Activated naive CD8-positive, alpha-beta T cell treated with anti-CD3 and anti-CD28 coated beads, Interleukin-2, amount 50 U/mL, for 24 hours (primary cell): ENCODE measurements around the gene ABCG5.

ENCODE experiments used
- ATAC-seq: fragments of 150-1000 bp; cut with Tn5 transposase; one replicate; pipeline ENCODE4 v1.10.0; 2021
- DNase-seq: peaks from one replicate; pipeline ENCODE4 v3.0.0; 2021
- H3K27ac Mint-ChIP-seq: one replicate; pipeline ENCODE4 v1.8.0; 2021; ENCODE audit warnings: mild to moderate bottlenecking, mixed read lengths
- H3K27me3 Mint-ChIP-seq: one replicate; pipeline ENCODE4 v1.8.0; 2021; ENCODE audit warnings: mixed read lengths
- H3K36me3 Mint-ChIP-seq: one replicate; pipeline ENCODE4 v1.8.0; 2021; ENCODE audit warnings: low read depth, mixed read lengths
- H3K4me1 Mint-ChIP-seq: one replicate; pipeline ENCODE4 v1.8.0; 2021; ENCODE audit warnings: mixed read lengths
- H3K4me3 Mint-ChIP-seq: one replicate; pipeline ENCODE4 v1.8.0; 2021; ENCODE audit warnings: mild to moderate bottlenecking, moderate library complexity, mixed read lengths
- H3K9me3 Mint-ChIP-seq: one replicate; pipeline ENCODE4 v1.8.0; 2021; ENCODE audit warnings: mixed read lengths

ABCG5 gene

GRCh38 chr2:43852196-43852730, 13.6 kb upstream of the ABCG5 start:
- Mint-ChIP-seq H3K4me1 (no peaks in the 10 kb centered on the region), H3K4me3 (no peak overlapping the region), H3K9me3 (no peaks in the 10 kb centered on the region), H3K27ac (no peak overlapping the region), H3K27me3 (peaks cover 19% of the 10 kb centered on the region), H3K36me3 (no peaks in the 10 kb centered on the region)
- ATAC-seq (no peak), DNase-seq (no peak)

GRCh38 chr2:43851011-43851980, 12.7 kb upstream of the ABCG5 start:
- Mint-ChIP-seq H3K27me3 (peaks cover 17% of the 10 kb centered on the region), H3K27ac (no peak overlapping the region), H3K4me1 (no peaks in the 10 kb centered on the region), H3K4me3 (no peak overlapping the region), H3K9me3 (no peaks in the 10 kb centered on the region), H3K36me3 (no peaks in the 10 kb centered on the region)
- ATAC-seq (no peak), DNase-seq (no peak)

- no peaks in the 10 kb centered on the region for H3K9me3 Mint-ChIP-seq
- H3K36me3 Mint-ChIP-seq, result no peaks in the 10 kb centered on the region
- ATAC-seq, result no peak
- H3K27me3 Mint-ChIP-seq, result peaks cover 4% of the 10 kb centered on the region
- no peak for DNase-seq
- no peak overlapping the region for H3K4me3 Mint-ChIP-seq
- no peaks in the 10 kb centered on the region for H3K4me1 Mint-ChIP-seq
- H3K27ac Mint-ChIP-seq, result no peak overlapping the region
These were observed 9.6 kb upstream of the ABCG5 start for GRCh38 chr2:43848214-43848613.

- Mint-ChIP-seq H3K4me3 (no peak overlapping the region), H3K36me3 (no peaks in the 10 kb centered on the region), H3K27ac (no peak overlapping the region), H3K9me3 (no peaks in the 10 kb centered on the region), H3K4me1 (no peaks in the 10 kb centered on the region), H3K27me3 (no peaks in the 10 kb centered on the region)
- DNase-seq, result no peak
- ATAC-seq, result no peak
These were observed 7.6 kb upstream of the ABCG5 start for GRCh38 chr2:43846140-43846793.

- DNase-seq, result no peak
These were observed 6.5 kb upstream of the ABCG5 start for GRCh38 chr2:43845181-43845580.

GRCh38 chr2:43842866-43843226, 4.2 kb upstream of the ABCG5 start:
- no peak for ATAC-seq
- no peak overlapping the region for H3K27ac Mint-ChIP-seq
- DNase-seq, result no peak
- H3K36me3 Mint-ChIP-seq, result no peaks in the 10 kb centered on the region
- no peaks in the 10 kb centered on the region for H3K27me3 Mint-ChIP-seq
- no peaks in the 10 kb centered on the region for H3K9me3 Mint-ChIP-seq
- no peaks in the 10 kb centered on the region for H3K4me1 Mint-ChIP-seq
- H3K4me3 Mint-ChIP-seq, result no peak overlapping the region

More at GRCh38 chr2:43845181-43845580, 6.5 kb upstream of the ABCG5 start:
- no peak overlapping the region for H3K4me3 Mint-ChIP-seq
- no peaks in the 10 kb centered on the region for H3K9me3 Mint-ChIP-seq
- ATAC-seq, result no peak
- no peaks in the 10 kb centered on the region for H3K36me3 Mint-ChIP-seq
- no peaks in the 10 kb centered on the region for H3K4me1 Mint-ChIP-seq
- no peak overlapping the region for H3K27ac Mint-ChIP-seq
- H3K27me3 Mint-ChIP-seq, result no peaks in the 10 kb centered on the region

GRCh38 chr2:43841949-43842865, 3.6 kb upstream of the ABCG5 start:
- Mint-ChIP-seq H3K27ac (no peak overlapping the region), H3K27me3 (no peaks in the 10 kb centered on the region), H3K9me3 (no peaks in the 10 kb centered on the region), H3K36me3 (no peaks in the 10 kb centered on the region), H3K4me1 (no peaks in the 10 kb centered on the region), H3K4me3 (no peak overlapping the region)
- ATAC-seq (no peak), DNase-seq (no peak)

- Mint-ChIP-seq H3K36me3 (no peaks in the 10 kb centered on the region), H3K9me3 (no peaks in the 10 kb centered on the region), H3K27me3 (peaks cover 1% of the 10 kb centered on the region), H3K4me1 (no peaks in the 10 kb centered on the region), H3K4me3 (no peak overlapping the region), H3K27ac (no peak overlapping the region)
- no peak for DNase-seq
- no peak for ATAC-seq
These were observed 2.3 kb upstream of the ABCG5 start for GRCh38 chr2:43840965-43841364.

GRCh38 chr2:43839776-43840564, 1.3 kb upstream of the ABCG5 start:
- H3K27me3 Mint-ChIP-seq, result peaks cover 1% of the 10 kb centered on the region
- no peaks in the 10 kb centered on the region for H3K4me1 Mint-ChIP-seq
- H3K27ac Mint-ChIP-seq, result no peak overlapping the region
- H3K4me3 Mint-ChIP-seq, result no peak overlapping the region
- ATAC-seq, result no peak
- H3K36me3 Mint-ChIP-seq, result no peaks in the 10 kb centered on the region
- DNase-seq, result no peak
- H3K9me3 Mint-ChIP-seq, result no peaks in the 10 kb centered on the region

GRCh38 chr2:43837831-43838559, 644 bp downstream of the ABCG5 start:
- Mint-ChIP-seq H3K4me1 (no peaks in the 10 kb centered on the region), H3K36me3 (no peaks in the 10 kb centered on the region), H3K27ac (no peak overlapping the region), H3K27me3 (peaks cover 7% of the 10 kb centered on the region), H3K9me3 (no peaks in the 10 kb centered on the region), H3K4me3 (no peak overlapping the region)
- no peak for ATAC-seq
- DNase-seq, result no peak

- no peak for DNase-seq
- Mint-ChIP-seq H3K27ac (no peak overlapping the region), H3K4me1 (no peaks in the 10 kb centered on the region), H3K36me3 (no peaks in the 10 kb centered on the region), H3K27me3 (peaks cover 11% of the 10 kb centered on the region), H3K4me3 (no peak overlapping the region), H3K9me3 (no peaks in the 10 kb centered on the region)
- ATAC-seq, result no peak
These were observed 1.6 kb downstream of the ABCG5 start for GRCh38 chr2:43837033-43837432.

- H3K4me1 Mint-ChIP-seq, result peaks cover 3% of the 10 kb centered on the region
- no peaks in the 10 kb centered on the region for H3K9me3 Mint-ChIP-seq
- H3K27ac Mint-ChIP-seq, result no peak overlapping the region
- DNase-seq (no peak), ATAC-seq (no peak)
- H3K27me3 Mint-ChIP-seq, result peaks cover 33% of the 10 kb centered on the region
- no peak overlapping the region for H3K4me3 Mint-ChIP-seq
- H3K36me3 Mint-ChIP-seq, result no peaks in the 10 kb centered on the region
These were observed 6.2 kb downstream of the ABCG5 start for GRCh38 chr2:43832457-43832856.

GRCh38 chr2:43831543-43832294, 6.9 kb downstream of the ABCG5 start:
- Mint-ChIP-seq H3K4me3 (no peak overlapping the region), H3K9me3 (no peaks in the 10 kb centered on the region), H3K27ac (no peak overlapping the region), H3K36me3 (no peaks in the 10 kb centered on the region), H3K27me3 (peaks cover 34% of the 10 kb centered on the region), H3K4me1 (peaks cover 3% of the 10 kb centered on the region)
- no peak for DNase-seq
- no peak for ATAC-seq
